Stimulated activated CD8-positive, alpha-beta memory T cell treated with anti-CD3 and anti-CD28 coated beads, Interleukin-7, amount 100 ng/mL, for 4 hours (primary cell): ENCODE measurements around the gene PMM2.
"Not testable (repeated sequence)": the region's sequence is repeated elsewhere in the genome, so short reads cannot be mapped to it uniquely, and the experiment has no call there.

Experiments
- DNase-seq, 2 donors: peaks; one replicate each; pipeline ENCODE4 v3.0.0-alpha.2; 2020; ENCODE audit warnings: low read depth in 2 of 2

Gene PMM2

DNA sequence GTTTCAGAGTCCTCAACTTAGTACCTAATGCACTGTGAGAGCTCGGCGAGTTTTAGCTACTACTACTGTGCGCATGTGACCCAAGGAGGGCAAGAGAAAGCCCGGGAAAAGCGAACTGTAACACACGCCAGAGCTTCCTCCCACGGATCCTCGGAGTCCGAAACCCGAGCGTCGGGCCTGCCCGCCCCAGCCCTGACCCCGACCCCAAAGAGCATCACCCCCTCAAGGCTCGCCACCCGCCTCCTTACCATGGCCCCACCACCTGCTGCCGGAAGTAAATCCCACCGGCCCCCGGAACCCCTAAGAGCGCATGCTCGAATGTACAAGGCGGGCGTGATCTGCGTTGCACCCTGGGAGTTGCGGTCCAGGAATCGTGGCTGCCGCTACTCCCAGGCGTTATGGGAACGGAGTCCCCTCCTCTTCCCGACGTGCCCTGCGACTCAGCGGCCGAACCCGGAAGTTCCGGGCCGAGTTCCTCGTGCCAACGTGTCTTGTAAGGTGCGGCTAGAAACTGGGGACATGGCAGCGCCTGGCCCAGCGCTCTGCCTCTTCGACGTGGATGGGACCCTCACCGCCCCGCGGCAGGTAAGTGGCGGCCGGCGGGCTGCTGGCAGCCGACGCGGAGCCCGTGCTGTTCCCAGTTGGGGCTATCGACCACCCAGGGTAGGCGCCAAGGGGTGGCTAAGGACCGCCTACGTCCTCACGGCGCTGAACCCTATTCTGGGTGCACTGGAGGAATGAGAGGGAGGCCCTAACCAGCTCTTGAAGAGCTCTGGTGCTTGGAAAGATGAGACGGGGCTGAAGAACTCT, at the start of gene PMM2, which contains the start of gene TMEM186:
TSS of gene PMM2 (plus strand) at position 476 of the 810 bp plus-strand sequence. CDS start at position 520, 44 bp downstream.
TSS of gene TMEM186 (minus strand) at position 276 of the 810 bp plus-strand sequence. CDS start at position 251, 25 bp downstream.
- DNase-seq: peak; percentile 93 to 96

DNA sequence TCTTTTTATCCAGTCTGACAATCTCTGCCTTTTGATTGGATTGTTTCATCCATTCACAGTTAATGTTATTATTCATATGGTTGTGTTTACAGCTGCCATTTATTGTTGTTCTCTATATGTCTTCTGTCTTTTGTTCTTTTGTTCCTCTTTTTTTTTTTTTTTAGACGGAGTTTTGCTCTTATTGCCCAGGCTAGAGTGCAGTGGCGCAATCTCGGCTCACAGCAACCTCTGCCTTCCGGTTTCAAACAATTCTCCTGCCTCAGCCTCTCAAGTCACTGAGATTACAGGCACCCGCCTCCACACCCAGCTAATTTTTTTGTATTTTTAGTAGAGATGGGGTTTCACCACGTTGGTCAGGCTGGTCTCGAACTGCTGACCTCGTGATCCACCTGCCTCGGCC, 48.7 kb upstream of the PMM2 start:
- not testable (repeated sequence) for DNase-seq

DNA sequence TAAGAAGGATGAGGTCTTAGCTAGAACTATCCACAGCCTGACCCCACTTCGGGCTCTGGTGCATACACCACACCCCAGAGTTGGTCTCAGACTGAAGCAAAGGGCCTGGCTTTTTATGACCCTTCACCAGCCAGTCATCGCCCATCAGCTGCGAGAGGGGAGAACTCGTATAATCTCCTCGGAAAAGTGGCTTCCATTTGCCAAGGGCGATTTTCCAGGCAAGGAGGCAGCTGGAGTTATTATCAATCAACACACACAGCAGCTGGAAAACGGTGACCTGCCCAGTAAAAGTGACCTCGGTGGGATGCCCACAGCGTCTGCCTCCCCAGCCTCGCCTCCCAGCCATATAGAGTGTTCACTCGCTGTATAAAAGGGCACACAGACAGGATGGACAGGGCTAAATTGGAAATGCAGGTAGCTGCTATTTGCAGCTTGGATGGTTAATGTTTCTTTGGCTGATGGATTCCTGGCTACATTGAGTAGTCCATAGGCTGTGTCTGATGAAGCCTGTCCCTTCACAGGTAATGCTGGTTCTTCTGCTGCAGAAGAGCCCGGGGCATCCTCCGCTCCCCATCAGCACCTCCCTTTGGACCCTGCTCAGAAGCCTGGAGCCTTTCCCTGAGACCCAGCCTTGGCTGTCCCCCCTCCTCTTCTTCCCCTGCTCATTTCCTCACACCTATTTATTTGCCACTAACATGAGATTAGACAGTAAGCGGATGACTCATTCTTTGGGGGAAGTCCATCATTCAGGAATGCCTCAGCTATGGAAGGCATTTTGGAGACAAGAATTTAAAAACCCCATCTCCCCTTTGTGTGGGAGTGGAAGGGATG, 45.9 kb upstream of the PMM2 start:
- no peak for DNase-seq

DNA sequence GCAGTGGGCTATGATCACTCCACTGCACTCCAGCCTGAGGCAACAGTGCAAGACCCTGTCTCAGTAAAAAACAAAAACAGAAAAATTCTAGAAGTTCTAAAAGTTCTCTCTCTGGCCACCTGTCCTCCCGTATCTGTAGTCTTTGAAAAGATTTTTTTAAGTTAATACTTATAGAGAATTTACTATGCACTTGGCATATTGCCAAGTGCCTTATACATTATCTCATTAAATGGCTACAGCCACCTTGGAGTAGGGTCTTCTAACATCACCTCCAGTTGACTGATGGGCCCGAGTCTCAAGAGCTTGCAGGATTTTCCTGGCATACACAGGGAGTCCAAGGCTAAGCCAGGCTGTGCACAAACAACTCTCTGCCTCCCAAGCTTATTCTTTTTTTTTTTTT, 44.9 kb upstream of the PMM2 start:
- DNase-seq: no peak

DNA sequence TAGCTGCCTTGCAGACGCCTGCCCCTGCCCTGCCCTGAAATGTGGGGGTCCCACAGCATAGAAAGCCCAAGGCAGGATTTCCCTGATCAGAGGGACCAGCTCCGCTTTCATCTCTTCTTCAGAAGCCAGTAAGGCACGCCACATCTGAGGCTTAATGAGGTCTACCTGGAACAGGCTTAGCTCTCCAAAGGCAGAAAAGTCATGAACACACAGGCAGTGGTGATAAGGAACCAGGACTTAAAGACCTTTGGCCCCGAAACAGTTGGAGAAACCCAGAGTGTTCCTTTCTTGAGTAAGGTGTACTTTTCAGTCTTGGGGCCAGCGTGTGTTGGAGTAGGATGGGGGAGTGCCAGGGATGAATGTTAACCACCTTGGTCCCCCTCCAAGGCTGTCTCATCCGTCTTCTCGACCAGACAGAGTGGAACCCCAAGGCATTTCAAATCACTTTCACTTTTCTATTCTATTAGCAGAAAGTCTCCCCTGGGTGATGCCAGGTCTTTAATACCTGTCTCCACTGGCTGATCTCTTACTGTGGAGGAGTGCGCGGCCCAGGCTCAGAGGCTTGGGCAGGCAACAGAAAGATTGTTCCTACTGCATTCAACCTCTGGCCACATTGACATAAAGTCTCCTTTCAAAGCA, 44.1 kb upstream of the PMM2 start:
- no peak for DNase-seq

DNA sequence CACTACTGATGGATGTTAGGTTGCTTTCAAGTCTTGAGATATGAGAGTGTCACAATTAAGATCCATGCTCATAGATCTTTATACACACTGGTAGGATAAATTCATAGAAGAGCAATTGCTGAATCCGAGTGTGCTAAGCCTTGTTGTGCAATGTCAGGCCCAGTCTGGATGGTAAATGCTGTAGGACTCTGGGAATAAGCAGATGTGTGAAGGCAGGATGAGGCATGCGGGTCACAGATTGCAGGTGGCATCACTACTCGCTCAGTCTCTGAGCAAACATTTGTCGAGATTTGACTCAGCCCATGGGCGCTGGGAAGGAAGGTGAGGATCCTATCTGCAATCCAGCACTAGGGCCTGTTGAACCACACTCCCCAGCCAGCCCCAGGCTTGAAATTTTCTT, 40.9 kb upstream of the PMM2 start:
- no peak for DNase-seq

DNA sequence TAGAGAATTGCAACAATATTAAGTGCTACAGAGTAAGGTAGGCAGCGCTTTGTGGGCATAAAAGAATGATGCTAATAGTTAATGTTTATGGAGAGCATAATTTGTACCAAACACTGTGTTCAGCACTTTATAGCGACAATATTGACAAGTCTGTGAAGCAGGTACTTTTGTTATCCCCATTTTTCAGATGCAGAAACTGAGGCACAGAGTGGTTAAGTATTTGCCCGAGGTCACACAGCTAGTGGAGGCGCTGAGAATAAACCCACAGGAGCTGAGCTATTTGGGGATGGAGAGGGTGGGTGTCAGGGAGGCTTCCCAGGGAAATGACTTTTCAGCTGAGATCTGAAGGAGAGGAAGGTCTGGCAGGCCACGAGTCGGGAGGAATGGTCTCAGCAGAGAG, 39.6 kb upstream of the PMM2 start:
- no peak for DNase-seq

DNA sequence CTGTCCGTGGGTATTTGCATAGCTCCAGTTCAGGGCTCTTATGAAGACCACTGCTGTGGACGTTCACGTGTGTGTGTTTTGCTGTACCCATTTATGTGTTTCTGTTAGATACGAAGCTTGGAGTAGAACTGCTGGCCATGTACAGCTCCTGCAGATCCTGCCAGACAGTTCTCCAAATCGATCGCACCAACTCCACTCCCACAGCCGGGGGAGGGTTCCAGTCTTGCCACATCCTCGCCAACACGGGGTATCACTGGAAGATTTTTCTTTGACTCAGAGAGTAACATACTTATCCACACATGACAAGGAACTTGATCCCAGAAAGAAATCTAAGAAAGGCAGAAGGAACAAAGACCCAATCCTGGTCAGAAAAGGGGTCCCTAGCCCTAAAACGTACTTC, 37.6 kb upstream of the PMM2 start:
- DNase-seq: no peak

DNA sequence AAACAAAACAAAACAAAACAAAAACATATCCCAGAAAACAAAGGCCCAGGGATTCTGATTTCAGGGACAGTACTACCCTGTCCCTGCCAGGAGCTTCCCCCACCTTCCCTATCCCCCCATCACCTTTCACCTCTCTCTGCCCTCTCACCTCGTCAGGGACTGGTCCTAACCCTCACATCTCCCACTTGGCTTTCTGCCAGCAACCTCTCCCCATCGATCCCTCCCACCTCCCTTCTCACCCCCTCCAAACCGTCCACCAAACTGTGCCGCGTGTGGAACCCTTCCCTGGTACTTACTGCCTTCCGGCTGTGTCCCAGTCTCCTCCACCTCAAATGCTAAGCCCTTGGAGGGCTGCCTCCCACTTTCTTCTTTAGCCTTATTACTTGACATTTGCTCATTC, 36.6 kb upstream of the PMM2 start:
- DNase-seq: no peak

DNA sequence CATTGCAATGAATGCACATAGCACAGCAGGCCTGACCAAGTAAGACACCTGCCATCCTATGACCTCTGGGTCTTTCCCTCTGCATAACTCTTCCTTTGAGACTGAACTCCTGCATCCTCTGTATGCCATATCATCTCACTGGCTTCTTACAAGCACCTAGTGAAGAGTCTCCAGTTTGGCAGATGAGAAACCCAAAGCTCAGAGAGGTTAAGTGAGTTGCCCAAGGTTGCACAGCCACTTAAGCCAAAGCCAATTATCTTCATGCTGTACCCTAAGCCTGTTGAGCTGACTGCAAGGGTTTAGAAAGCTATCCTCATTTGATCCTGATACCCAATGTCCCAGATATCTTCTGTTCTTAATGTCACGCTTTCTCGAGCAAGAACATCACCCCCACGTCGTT, 35.4 kb upstream of the PMM2 start:
- DNase-seq: no peak

DNA sequence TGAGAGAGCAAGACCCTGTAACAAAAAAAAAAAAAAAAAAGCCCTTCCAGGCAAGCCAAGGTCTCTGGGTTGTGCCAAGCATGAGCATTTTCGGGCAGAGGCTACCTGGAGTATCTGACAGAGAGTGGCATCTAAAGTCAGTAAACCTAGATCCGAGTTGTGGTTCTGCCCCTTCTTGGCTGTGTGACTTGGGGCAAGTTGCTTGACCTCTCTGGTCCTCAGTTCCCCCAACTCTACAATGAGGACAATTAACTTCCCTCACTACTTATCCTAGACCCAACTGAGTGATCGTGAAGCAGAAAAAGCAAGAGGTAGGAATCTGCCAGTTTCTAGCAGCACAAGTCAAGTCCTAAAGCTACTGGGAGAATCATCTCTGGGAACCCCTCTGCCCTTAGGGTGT, 34.6 kb upstream of the PMM2 start:
- DNase-seq: no peak

DNA sequence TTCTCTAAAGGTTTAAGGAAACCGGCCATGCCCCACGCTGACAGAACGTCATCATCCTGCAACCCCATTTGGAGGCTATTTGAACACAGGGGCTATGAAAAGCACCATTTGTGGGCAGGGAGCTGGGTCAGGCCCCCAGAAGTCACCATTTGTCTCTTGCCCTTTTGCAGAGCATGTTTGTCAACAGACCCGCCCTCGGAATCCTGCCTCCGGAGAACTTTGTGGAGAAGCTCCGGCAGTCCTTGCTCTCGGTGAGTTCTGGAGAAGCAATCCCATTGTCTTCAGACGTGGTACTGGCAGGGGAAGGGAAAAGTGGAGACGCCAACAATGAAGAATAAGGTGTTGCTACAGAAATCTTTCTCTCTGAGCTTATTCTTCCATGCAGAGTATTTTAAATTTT, 33.7 kb upstream of the PMM2 start:
- DNase-seq: no peak

DNA sequence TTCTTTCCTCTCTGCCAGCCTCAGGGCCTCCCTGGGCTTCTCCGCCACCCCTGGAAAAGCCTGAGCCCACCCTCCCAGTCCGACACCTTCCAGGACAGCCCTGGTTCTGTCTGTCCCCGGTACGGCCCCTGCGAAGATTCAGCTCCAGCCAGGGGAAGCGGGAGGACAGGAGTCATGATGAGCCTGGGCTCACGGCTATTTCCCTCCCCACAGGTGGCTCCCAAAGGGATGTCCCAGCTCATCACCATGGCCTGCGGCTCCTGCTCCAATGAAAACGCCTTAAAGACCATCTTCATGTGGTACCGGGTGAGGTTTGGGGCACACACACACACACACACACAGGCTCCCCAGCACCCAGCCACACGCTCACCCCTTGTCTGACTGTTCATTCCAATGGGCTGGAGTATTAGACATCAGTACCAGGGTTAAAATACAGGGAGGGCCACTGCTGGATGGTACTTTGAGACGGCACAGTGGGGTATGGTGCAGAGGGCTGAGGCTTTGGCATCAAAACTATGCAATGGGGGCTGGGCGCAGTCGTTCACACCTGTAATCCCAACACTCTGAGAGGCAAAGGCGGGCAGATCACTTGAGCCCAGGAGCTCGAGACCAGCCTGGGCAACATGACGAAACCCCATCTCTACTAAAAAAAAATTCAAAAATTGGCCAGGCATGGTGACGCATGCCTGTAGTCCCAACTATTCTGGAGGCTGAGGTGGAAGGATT, 33.0 kb upstream of the PMM2 start:
- no peak for DNase-seq

DNA sequence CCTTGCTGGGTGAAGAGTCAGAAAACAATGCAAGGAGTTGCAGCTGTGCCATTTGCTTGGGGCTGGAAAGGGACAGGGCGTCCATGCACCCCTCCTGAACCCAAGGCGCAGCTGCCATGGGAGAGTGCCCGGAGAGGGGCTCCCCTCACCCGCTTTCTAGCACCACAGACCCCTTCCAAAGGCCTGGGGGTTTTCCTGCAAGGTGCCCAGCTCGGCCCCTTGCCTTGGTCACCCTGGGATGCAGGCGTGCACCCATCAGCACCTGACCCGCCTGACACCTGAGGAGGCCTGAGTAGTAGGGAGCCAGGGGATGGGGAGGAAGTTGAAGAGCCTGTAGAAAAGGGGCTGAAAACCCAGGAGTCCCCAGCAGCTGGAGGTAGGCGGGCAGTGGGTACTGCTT, 30.5 kb upstream of the PMM2 start:
- no peak for DNase-seq

DNA sequence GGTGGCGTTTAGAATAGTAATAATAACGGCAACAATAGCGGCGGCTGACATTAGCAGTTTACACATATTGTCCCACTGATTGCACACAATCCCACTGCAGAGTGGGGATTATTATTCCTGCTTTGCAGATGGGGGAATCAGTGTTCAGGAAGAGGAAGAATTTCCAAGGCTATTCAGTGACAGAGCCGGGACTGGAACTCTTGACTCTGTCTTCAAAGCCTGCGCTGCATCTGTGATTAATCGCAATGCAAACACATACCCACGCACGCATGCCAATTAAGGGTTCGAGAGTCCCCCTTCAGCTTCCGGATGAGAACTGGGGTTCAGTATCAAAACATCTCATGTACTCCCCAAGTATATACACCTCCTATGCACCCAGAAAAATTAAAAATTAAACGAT, 29.4 kb upstream of the PMM2 start:
- no peak for DNase-seq

DNA sequence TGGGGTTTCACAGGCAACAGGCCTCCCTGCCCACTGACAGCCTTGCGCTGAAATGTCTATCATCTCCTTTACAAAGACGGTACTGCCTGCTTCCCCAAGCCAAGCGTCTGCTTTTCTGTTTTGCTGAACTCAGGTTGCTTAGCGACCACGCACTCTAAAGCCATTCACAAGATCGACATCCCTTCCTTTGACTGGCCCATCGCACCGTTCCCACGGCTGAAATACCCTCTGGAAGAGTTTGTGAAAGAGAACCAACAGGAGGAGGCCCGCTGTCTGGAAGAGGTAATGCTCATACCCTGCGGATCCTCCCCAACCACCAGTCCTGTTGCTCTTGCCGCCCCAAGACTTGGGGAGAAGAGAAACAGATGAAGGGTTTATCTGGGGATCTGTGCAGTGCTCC, 28.9 kb upstream of the PMM2 start:
- no peak for DNase-seq

DNA sequence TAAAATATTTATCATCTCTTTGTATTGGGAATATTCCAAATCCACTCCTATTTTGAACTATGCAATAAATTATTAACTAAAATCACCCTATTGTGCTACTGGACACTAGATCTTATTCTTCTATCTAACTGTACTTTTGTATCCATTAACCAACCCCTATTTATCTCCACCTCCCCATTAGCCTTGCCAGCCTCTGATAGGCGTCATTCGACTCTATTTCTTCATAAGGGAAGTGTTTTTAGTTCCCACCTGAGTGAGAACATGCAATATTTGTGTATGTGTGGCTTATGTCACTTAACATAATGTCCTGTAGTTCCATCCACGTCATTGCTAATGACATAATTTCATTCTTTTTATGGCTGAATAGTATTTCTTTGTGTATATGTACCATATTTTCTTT, 24.1 kb upstream of the PMM2 start:
- DNase-seq: no peak

DNA sequence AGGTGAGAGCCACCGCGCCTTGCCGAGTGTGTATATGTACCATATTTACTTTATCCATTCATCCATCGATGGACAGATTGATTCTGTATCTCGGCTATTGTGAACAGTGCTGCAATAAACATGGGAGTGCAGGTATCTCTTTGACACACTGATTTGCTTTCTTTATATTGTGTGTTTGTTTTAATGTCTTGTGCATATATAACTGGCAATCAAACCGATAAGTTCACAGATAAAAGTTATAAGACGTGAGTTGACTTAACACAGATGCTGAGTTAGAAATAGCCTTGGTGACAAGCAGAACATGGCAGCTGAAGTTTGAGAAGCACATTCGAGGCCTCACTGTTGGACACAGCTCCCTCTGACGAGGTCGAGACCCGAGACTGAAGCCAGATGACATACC, 23.4 kb upstream of the PMM2 start:
- DNase-seq: no peak

DNA sequence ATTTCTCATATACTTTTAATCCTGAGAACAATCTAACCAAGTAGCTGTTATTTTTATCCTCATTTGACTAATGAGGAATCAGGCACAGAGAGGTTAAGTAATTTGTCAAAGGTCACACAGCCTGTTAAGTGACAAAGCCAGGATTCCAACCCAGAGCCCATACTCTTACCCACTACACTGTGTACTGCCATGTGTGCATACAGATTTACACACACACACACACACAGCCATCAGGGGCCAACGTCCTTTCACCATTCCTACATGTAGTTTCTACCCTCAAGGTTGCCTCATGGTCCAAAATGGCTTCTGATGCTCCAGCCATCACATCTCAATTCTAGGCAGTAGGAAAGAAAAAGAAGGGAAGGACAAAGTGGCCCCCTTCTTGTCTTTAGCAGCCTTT, 22.3 kb upstream of the PMM2 start:
- DNase-seq: no peak

DNA sequence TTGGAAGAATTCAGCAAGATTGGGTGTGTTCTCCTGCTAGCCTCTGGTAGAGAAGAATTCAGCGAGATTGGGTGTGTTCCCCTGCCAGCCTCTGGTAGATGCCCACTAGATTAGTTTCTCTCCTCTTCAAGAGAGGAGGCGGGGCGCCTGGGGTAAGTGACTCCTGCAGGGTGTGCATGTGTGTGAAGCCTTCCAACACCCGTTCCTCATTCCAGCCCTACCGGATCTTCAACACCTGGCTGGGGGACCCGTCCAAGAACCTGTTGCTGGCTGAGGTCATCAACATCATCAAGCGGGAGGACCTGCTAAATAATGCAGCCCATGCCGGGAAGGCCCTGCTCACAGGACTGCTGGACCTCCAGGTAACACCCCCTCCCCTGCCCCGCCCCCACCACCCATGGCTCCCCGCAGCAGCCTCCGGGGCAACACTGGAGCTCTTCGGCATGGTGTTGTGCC, 21.5 kb upstream of the PMM2 start:
- DNase-seq: no peak

DNA sequence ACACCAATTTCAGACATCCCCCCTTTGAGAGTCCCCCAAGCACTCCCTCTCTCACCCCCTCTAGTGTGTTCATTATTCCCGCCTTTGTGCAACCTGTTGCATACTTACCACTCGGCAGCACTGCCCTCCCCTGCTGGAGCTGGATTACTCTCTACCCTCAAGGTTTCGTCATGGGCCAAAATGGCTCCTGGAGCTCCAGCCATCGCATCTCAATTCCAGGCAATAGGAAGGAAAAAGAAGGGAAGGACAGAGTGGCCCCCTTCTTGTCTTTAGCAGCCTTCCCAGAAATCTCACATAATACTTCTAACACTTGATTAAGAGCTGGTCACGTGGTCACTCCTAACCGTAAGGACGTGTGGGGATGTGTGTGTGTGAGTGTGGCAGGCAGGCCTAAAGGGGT, 20.4 kb upstream of the PMM2 start:
- no peak for DNase-seq

DNA sequence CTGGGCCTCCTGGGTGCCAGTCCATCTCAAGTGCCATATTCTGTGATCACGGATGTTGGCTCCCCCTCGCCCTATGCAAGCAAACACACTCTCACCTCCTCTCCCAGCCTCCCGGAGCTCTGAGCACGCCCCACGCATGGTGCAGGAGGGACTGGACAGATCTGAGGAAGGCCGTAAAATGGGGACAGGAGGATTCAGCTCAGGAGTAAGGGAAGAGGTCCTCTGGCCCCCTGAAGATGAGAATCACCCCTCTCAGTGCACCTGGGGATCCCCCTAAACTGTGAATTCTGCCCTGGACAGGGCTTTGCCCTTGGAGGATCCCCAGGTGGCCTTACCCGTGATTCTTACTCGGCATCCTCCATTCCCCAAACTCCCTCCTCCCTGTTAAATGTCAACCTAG, 15.8 kb upstream of the PMM2 start:
- no peak for DNase-seq
